Bronchial epithelial cell (primary cell): ENCODE data around the gene CHMP1A. TPM values are rescaled to one million over a fixed set of nuclear protein-coding genes. Genes with fewer than 3 reads are reported as not detected.

ENCODE experiments used
- DNase-seq: peaks from one replicate; pipeline ENCODE4 v3.0.0-alpha.2; 2010; ENCODE audit warnings: low read depth
- FAIRE-seq: peaks from 2 replicates; lab custom pipeline; 2011; peaks lifted over from hg19 to GRCh38; lab: Jason Lieb, UNC
- H3K27me3 ChIP-seq: 2 replicates; pipeline ENCODE4 v1.5.1; 2011; ENCODE audit warnings: low read length; ENCODE audit not compliant: control insufficient read depth, insufficient read depth
- H3K36me3 ChIP-seq: 2 replicates; pipeline ENCODE4 v1.5.1; 2011; ENCODE audit warnings: low read length; ENCODE audit not compliant: control insufficient read depth, insufficient read depth
- H3K4me3 ChIP-seq: 2 replicates; pipeline ENCODE4 v1.5.1; 2011; ENCODE audit warnings: mild to moderate bottlenecking, low read depth, low read length, control low read depth
- CTCF ChIP-seq: IDR thresholded peaks from 2 replicates; pipeline ENCODE4 v1.5.1; 2011; ENCODE audit warnings: mild to moderate bottlenecking, moderate library complexity, low read length, control low read depth, inconsistent platforms; ENCODE audit not compliant: insufficient read depth, severe bottlenecking
- total RNA-seq: library from RNA; depleted of rRNA; stranded (reverse); fragments of >200 nt; gene quantifications from 2 replicates; pipeline ENCODE4 v1.2.1, GENCODE V29; 2014

CHMP1A gene
- total RNA-seq, 1 donor from 2014 or later: 101 TPM

- TF ChIP-seq CTCF: no peak
- H3K27me3 ChIP-seq: no peaks in the 10 kb centered on the region
- H3K4me3 ChIP-seq: no peak overlapping the region
- DNase-seq (no peak), FAIRE-seq (peak; percentile 23)
- no peaks in the 10 kb centered on the region for H3K36me3 ChIP-seq
Observed at GRCh38 chr16:89595330-89596060, 62.0 kb downstream of the CHMP1A start.

Other genes starting within 250 kb of the CHMP1A start
- 64.5 and 84.2 TPM in 2 replicates for gene ANKRD11, start 167.1 kb downstream of the CHMP1A start, total RNA-seq
- gene SPG7, start 149.3 kb downstream of the CHMP1A start, total RNA-seq: 63.1 and 73.2 TPM in 2 replicates
- gene RPL13, start 97.0 kb downstream of the CHMP1A start, total RNA-seq: 4,140 and 4,913 TPM in 2 replicates
- 0.38 and 1.1 TPM in 2 replicates for gene CPNE7, start 82.0 kb downstream of the CHMP1A start, total RNA-seq
- 0.26 TPM in 1 of 2 replicates, not detected in the other for gene DPEP1, start 44.1 kb downstream of the CHMP1A start, total RNA-seq
- gene SPATA33, start 128 bp upstream of the CHMP1A start, total RNA-seq: 1.3 and 2.3 TPM in 2 replicates
- 30.5 and 280 TPM in 2 replicates for gene CDK10, start 29.0 kb upstream of the CHMP1A start, total RNA-seq
- 12.1 and 14.2 TPM in 2 replicates for gene SPATA2L, start 44.0 kb upstream of the CHMP1A start, total RNA-seq
- gene VPS9D1, start 63.2 kb upstream of the CHMP1A start, total RNA-seq: 3.4 and 4.6 TPM in 2 replicates
- gene ZNF276, start 63.8 kb upstream of the CHMP1A start, total RNA-seq: 12.9 and 15.5 TPM in 2 replicates
- gene FANCA, start 158.9 kb upstream of the CHMP1A start, total RNA-seq: 0.79 and 1.2 TPM in 2 replicates
- 0.79 and 1.7 TPM in 2 replicates for gene SPIRE2, start 170.8 kb upstream of the CHMP1A start, total RNA-seq
- 69.5 and 140 TPM in 2 replicates for gene TCF25, start 215.9 kb upstream of the CHMP1A start, total RNA-seq